SW 1271 (cell line): ENCODE results near the gene PELI3.
"Not testable (repeated sequence)": the region's sequence is repeated elsewhere in the genome, so short reads cannot be mapped to it uniquely, and the experiment has no call there.

Experiments used
- DNase-seq, 2 experiments: peaks; one replicate each; lab custom pipeline; 2025; lab: John Stamatoyannopoulos, UW

PELI3 gene, protein sequence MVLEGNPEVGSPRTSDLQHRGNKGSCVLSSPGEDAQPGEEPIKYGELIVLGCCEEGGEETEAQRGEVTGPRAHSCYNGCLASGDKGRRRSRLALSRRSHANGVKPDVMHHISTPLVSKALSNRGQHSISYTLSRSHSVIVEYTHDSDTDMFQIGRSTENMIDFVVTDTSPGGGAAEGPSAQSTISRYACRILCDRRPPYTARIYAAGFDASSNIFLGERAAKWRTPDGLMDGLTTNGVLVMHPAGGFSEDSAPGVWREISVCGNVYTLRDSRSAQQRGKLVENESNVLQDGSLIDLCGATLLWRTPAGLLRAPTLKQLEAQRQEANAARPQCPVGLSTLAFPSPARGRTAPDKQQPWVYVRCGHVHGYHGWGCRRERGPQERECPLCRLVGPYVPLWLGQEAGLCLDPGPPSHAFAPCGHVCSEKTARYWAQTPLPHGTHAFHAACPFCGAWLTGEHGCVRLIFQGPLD

DNA sequence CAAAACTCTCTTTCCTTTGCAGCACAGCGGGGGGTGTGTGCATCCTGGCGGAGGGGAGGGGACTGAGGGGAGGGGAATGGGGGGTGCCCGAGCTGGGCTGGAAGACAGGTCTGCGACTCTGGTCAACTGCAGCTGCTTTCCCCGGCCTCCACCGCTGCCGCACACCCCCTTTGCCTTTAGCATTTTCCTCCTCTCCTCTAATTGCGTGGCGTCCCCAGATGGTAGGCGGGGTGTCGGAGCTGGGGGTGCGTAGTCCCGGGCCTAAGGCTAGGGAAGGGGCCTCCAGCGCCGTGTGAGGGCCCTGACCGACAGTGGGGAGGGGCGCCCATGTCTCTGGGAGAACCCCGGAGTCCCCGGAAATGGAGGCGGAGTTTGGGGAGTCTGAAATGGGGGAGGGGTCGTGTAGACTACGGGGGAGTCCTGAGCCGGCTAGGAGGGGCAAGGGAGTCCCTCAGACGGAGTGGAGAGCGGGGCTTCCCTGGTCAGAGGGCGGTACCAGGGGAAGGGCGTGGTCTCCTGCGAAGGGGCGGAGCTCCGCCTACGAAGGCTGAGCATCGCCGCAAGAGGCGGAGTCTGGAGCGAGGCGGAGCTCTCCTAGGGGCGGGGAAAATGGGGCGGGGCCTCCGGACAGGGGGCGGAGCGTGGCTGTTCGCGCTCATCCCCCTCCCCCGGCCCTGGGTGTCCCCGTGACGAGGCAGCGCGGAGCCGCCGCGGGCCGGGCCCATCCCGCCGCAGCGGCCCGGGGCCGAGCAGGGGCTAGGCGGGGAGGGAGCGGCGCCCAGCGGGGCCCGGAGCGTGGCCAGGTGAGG is at the start of gene PELI3:
PELI3 (plus strand) TSS at position 681 of the 809 bp plus-strand sequence. CDS start 1,224 bp downstream, outside the sequence.
- DNase-seq: peak in 1 of 2 experiments; percentile 72

DNA sequence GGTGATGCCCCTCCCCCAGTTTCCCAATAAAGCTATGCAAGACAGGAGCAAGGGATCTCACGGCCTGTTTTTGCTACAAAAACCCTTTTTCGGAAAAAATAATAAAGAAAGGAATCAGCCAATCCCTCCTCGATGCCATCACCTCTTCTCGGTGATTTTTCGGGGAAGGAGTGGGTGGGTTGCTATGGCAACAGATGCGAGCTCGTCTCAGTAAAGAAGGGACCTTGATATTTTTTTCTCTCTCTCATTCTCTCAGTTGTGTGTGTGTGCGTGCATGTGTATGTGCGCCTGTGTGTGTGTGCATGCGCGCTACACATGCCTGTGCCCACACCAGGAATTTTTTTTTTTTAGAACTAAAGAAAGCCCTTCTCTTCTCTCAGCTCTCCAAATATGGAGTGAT is 49.7 kb upstream of the PELI3 start:
- DNase-seq: no peak

DNA sequence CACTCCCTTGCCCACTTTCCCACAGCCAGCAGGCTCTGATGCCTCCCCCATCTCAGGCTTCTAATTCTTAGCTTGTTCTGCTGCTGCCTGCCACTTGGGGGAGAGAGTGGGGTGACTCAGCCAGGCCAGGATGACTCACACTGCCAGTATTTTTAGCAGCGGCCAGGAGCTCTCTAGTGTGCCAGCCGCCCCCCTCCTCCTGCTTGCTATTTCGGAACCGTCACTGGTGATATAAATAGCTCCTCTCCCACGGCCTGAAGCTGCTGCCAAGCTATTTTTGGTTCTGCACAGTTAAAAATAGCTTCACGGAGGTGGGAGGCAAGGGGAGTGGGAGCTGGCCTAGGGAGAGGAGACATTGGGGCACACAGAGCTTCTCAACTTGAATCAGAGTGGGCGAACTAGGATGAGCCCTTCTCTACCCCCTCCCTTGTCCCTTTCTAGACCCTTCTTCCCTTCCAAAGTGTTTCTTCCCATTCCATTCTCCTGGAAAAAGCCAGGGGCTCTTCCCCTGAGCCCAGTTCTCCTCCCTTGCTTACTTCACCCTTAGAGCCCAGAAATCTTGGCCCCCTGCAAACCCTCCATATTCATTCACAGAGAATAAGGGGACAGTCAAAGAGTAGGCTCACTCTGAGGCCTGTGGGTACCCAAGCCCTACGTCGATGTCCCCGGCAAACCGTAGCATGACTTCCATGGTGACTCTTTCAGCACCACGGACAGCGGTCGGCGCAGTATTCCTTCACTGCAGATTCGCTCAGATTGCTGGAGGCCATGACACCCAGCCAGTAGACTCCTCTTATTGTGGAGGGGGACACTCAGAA is 48.3 kb upstream of the PELI3 start:
- DNase-seq: peak; percentile 32 to 65

DNA sequence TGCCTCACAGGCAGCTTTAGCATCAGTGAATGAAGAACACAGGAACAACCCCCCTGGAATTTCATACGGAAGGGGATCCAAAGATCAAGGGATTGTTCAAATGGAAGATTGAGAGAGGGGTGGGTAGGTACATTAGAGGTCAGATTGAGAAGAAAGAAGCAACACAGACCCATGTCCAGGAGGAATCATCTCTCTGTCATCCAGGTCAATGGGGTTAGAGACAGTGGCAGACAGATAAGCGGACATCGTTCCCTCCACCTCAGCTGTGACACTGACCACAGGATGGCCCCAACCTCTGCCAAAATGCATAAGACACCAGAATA is 47.8 kb upstream of the PELI3 start:
- DNase-seq: no peak

DNA sequence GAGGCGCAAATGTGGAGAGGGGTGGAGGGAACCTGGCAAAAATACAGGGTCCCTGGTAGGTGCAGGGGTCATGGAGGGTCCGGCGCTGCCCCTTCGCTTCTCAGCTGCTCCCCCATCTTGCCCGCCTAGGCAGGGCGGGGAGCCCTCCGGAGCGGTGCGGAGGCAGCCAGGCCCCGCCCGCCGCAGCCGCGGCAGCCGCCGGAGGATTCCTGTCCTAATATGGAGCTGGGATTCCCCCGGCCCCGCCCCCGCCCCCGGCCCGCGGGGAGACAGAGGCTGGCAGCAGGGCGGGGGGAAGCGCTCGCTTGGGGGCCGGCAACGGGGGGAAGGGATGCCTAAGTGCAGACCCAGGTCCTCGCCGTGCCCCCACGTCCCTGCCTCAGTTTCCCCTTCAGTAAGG is 46.9 kb upstream of the PELI3 start:
- DNase-seq: no peak

DNA sequence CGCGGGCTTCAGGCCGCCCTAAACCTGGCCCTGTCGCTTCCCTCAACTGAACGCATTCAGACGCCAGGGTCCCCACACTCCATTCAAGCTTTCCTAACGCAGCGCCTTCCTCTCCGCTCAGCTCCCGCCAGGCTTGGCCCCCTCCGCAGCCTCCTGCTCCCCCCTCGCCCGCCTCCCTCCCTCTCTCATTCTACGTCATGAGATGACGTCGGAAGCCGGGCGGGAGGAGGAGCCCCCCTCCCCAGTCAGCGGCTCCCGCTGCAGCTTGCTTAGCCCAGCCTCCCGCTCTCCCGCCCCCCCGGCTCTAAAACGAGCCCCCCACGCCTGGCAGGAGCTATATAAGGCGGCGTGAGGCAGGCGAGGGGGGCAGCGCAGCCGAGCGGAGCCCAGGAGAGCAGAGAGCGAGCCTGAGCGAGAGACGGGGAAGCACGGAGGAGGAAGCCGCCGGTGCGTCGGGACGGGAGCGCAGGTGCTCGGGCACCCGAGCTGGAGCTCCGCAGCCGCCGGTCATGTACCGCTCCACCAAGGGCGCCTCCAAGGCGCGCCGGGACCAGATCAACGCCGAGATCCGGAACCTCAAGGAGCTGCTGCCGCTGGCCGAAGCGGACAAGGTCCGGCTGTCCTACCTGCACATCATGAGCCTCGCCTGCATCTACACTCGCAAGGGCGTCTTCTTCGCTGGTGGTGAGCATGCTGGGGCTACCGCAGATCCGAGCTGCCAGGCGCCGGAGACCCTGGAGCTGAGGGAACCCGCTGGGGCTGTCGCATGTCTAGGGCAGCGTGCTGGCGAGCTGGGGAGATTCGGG is 45.8 kb upstream of the PELI3 start, which contains the start of gene NPAS4:
NPAS4 (plus strand) TSS at position 365 of the 806 bp plus-strand sequence; CDS start at position 510, 145 bp downstream.
- DNase-seq: no peak

DNA sequence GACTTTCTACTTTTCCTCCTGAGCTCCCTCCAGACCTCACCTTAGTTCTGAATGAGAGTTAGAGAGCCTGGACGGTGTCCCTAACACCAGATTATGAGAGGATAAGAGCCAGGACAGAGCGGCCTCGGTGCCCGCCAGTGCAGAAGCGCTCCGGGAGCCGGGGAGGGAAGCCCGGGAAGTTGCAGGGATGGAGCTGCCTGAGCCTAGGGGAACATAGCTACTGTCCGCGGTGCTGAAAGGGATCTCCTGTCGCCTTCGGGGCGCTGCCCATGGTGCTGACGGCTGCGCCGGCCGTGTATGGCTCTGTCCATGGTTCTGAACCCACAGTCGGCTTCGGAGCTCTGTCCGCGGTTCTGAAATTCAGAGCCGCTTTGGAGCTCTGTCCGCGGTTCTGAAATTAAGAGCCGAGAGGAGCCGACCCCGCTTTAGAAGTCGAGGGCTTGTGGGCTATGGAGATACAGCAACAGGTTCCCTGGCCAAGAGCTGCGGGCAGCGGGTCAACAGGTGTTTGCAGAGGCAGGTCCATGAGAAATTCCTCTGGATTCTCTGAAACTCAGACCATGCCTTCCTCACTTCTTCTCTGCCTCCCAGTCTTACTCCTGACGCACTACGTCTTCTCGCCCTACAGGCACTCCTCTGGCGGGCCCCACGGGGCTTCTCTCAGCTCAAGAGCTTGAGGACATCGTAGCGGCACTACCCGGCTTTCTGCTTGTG is 45.1 kb upstream of the PELI3 start:
- DNase-seq: peak in 1 of 2 experiments; percentile 45

DNA sequence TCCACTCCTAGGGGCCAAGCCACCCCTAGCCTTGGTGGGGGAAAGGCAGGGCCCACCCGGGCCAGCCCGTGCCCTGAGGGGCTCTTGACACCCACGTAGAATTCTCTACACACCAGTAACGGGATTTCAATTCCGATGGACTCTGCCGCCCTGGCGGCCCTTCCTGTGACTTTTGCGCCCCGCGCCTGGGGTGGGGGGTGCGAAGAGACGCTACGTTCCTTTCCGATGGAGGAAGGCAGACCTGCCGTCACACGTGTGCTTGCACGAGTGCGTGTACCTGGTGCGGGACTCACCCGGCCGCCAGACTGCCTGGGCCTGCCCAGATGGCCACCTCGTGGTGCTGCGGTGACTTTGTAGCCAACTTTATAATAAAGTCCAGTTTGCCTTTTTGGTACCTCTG is 40.4 kb upstream of the PELI3 start:
- no peak for DNase-seq

DNA sequence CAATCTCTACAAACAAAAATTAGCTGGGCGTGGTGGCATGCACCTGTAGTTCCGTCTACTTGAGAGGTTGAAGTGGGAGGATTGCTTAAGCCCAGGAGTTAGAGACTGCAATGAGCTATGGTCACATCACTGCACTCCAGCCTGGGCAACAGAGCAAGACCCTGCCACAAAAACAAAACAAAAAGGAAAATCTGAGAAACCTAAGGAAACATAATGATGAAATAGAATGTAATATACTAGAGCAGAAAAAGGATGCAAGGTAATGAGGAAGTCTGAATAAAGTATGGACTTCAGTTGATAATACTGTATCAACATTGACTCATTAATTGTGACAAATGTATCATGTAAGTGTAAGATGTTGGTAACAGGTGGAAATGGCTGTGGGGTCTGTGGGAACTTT is 37.8 kb upstream of the PELI3 start:
- DNase-seq: no peak

DNA sequence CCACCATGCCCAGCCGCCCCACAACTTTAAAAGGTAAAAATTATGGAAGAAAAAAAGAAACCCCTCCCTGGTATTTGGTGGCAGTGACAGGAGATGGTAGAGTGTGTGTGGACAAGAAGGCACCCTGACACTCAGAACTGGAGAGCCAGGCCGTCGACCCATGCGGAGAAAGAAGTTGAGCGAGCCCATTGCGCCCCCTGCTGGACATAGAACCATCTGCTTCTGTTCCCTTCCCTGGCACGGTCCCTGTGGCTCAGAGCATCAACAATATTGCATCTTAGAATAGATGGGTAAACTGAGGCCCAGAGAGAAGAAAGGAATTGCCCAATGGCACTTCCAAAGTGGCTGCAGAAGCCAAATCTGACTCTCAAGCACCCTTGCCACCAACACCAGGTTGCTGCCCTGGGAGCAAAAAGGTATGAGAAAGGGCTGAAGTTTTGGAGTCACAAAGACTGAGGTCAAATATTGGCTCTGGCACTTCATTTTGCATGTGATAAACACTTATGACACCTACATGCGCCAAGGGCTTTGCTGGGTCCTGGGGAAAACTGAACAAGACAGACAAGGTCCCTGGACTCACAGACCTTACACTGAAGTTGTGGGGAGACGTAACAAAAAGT is 36.6 kb upstream of the PELI3 start:
- peak in 1 of 2 experiments; percentile 61 for DNase-seq

DNA sequence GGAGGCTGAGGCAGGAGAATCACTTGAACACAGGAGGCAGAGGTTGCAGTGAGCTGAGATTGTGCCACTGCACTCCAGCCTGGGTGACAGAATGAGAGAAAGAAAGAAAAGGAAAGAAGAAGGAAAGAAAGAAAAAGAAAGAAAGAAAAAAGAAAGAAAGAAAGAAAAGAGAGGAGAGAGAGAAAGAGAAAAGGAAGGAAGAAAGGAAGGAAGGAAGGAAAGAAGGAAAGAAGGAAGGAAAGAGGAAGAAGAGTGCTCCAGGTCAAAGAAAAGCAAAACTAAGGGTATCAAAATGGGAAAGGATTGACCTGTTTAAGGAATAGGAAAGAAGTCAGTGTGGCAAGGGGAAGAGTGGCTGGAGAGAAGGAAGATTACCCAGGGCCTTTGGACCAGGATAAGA is 35.4 kb upstream of the PELI3 start:
- DNase-seq: not testable (repeated sequence)

DNA sequence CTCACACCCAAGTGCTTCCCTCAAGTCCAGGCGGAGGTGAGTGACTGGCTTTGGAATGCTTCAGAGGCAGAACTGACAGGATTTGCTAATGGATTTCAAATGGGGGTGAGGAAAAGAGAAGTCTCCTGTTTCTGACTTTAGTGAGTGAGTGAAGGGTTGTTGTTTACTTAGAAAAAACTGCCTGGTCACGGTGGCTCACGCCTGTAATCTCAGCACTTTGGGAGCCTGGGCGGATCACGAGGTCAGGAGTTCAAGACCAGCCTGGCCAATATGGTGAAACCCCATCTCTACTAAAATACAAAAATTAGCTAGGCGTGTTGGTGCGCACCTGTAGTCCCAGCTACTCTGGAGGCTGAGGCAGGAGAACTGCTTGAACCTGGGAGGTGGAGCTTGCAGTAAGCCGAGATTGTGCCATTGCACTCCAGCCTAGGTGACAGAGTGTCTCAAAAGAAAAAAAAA is 34.8 kb upstream of the PELI3 start:
- not testable (repeated sequence) for DNase-seq

DNA sequence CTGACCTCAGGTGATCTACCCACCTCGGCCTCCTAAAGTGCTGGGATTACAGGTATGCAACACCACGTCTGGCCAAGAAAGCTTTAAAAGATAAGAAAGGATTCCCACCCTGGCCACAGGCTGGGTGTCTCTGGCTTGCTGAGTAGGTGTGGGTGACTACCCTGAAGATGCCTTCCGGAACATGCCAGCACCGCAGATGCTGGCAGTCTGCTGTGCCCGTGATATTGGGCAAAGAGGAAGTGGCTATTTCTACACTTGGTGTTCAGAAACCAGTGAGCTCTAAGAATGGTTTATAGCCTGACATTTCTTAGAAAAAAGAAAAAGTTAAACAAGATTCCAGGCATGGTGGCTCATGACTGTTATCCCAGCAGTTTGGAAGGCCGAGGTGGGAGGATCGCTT is 34.1 kb upstream of the PELI3 start:
- no peak for DNase-seq

DNA sequence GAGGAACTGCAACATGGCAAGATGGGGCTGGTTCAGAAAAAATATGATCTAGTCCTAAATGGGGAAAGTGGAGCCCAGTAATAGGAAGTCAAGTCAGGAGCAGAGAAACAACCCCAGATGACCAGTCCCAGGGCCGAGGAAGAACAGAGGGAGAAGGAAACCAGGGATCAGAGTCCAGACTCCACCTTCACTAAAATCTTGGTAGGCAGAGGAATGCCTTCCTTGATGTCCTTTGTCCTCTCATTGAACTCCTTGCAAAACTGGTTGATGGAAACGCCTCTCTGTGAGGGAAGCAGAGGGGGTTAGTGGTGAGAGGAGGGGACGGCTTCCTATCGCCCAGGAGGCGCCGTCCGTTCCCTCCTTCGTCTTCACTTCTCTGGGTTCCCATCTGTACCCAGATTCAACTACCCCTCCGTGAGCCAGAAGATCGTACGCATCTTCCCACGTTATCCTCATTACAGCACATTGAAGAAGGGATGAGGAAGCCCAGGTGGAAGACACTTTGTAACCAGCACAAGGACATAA is 28.7 kb upstream of the PELI3 start:
- DNase-seq: no peak

DNA sequence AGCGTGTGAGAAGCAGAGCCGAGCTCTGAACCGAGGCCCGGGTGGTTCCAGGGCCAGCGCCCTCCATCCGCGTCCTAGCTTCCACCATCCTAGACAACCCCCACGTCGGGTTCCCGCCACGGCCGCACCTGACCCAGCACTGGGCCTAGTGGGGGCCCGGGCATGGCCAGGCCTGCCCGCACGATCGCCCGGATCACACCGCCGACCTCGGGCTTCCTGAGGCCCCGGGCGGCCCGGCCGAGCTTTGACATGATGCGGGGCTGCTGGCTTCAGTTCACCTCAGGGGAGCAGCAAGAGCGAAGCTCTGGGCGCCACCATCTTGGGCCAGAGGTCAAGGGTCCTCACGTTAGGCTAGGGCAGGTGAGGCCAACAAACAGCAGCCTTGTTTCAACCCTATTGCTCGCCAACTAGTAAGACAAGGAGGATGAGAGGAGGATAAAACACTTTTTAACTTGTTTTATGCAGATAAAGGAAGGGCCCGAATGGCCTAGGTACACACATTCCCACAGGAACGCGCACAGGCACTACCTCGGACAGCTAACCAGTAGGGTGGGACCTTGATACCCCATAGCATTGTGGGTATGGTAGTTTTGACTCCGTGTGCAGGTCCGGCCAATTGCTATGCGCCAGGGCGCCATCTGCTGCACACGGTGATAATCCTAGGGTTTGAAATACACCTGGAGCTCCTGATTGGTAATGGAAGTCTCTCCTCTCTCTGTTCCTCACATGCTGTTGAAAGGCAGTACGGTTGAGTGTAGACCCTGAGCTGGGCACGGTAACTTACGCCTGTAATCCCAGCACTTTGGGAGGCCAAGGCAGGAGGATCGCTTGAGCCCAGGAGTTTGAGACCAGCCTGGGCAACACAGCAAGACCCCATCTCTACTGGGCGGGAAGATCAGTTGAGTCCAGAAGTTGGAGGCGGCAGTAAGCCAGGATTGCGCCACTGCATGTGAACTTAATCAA is 27.9 kb upstream of the PELI3 start, which contains the start of gene MRPL11:
MRPL11 (minus strand) TSS at position 345 of the 963 bp plus-strand sequence; CDS start at position 251, 94 bp downstream.
- DNase-seq: peak; percentile 72 to 95

DNA sequence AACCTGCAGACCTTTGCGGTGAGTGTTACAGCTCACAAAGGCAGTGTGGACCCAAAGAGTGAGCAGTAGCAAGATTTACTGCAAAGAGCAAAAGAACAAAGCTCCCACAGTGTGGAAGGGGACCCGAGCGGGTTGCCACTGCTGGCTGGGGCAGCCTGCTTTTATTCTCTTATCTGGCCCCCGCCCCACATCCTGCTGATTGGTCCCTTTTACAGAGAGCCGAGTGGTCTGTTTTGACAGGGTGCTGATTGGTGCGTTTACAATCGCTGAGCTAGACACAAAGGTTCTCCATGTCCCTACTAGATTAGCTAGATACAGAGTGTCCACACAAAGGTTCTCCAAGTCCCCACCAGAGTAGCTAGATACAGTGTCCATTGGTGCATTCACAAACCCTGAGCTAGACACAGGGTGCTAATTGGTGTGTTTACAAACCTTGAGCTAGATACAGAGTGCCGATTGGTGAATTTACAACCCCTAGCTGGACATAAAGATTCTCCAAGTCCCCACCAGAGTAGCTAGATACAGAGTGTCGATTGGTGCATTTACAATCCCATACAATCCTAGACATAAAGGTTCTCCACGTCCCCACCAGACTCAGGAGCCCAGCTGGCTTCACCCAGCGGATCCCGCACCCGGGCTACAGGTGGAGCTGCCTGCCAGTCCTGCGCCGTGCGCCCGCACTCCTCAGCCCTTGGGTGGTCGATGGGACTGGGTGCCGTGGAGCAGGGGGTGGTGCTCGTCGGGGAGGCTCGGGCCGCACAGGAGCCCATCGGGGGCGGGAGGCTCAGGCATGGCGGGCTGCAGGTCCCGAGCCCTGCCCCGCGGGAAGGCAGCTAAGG is 26.4 kb upstream of the PELI3 start:
- DNase-seq: not testable (repeated sequence)

DNA sequence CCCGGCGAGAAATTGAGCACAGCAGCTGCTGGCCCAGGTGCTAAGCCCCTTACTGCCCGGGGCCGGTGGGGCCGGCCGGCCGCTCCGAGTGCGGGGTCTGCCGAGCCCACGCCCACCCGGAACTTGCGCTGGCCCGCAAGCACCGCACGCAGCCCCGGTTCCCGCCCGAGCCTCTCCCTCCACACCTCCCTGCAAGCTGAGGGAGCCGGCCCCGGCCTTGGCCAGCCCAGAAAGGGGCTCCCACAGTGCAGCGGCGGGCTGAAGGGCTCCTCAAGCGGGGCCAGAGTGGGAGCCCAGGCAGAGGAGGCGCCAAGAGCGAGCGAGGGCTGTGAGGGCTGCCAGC is 25.8 kb upstream of the PELI3 start:
- not testable (repeated sequence) for DNase-seq

DNA sequence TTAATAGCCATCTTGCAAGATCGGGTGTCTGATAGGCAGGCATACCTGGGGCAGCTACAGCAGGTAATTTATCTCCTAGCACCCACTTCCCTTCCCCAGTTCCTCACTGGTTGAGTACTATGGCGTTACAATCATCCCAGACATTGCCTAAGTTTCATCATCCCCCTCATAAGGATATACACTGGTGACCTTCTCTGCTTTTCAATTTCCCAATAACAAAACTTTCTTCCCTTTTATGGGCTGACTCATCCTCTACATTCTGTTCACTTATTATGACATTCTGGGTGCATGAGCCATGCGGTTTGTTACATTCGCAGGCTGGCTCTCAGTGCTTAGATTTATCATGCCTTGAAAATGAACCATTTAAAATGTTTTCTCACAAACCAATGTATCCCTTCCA is 23.1 kb upstream of the PELI3 start:
- no peak for DNase-seq
